Heart left ventricle (tissue), 13 donors: ENCODE data around the gene CHD2.

Experiments
- POLR2A ChIP-seq, 2 donors: fragments of 450-650 bp; IDR thresholded peaks; one replicate each; pipeline ENCODE4 v1.6.1; 2017; ENCODE audit warnings: antibody characterized with exemption in 2 of 2, mild to moderate bottlenecking in 2 of 2, moderate library complexity in 2 of 2
- TF ChIP-seq, protein P1 (sequence below), 12 donors: fragments of 200-600 bp; sonication (generic) in 4 of 12; IDR thresholded peaks; one replicate each; pipeline versions ENCODE4 v1.5.0 to v1.8.0; 2018 to 2022; ENCODE audit warnings: antibody characterized with exemption in 12 of 12, mild to moderate bottlenecking in 5 of 12
- donor health status: ischemic (EF 13 %, LVEDD 7.1; RV severe dilation, severe dysfunction).
- donor health status: DM: no; HTN: yes; CAD: no.
- donor health status: DM: no; HTN: no; CAD: no.
- donor health status: ischemic (EF 25% LVEDD 6.9; RV normal size, moderate dysfunction).
- donor health status: ischemic (EF 25% LVEDD 5.7; RV mildly dilated, moderate dysfunction).
- donor health status: ischemic (EF 35%, LVEDD 5.7; RV mildly dilated, moderate dysfunction).
- donor health status: nonischemic (EF 11% LVEDD 7.7; RV severe dilation, severe dysfunction).
- donor health status: DM: yes; HTN: yes; CAD: no.
- donor health status: PGD.
- donor health status: ischemic (EF 29% LVEDD 5.4; RV normal size, mild dysfunction).
- donor health status: nonischemic (EF 23%, LVEDD 6.1; RV moderate dilation, normal function).

DNA sequence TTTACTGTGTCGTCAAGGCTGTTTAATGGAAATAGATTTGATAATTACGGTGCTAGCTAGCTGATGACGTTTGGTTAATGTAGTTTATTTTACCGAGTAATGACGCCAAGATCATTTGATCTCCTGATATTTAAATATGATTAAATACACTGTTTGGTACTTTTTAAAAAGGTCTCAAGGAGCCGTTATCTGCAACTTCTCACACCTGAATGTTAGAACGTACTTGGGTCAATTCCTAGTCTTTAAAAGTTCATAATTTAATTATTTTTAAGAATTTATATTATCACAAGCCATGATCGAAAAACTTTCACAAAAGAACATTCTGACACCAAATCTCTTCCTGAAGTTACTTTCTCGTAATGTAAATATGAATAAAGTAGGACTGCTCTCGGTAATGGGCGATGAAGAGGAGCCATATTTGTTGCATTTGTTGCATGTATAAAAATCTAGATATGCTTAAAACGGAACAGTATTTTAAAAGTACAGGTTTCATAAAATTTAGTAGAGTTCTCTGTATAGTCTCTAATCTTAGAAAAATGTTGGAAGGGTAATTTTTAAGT is 16.2 kb upstream of the CHD2 start:
- TF ChIP-seq, protein P1, sequence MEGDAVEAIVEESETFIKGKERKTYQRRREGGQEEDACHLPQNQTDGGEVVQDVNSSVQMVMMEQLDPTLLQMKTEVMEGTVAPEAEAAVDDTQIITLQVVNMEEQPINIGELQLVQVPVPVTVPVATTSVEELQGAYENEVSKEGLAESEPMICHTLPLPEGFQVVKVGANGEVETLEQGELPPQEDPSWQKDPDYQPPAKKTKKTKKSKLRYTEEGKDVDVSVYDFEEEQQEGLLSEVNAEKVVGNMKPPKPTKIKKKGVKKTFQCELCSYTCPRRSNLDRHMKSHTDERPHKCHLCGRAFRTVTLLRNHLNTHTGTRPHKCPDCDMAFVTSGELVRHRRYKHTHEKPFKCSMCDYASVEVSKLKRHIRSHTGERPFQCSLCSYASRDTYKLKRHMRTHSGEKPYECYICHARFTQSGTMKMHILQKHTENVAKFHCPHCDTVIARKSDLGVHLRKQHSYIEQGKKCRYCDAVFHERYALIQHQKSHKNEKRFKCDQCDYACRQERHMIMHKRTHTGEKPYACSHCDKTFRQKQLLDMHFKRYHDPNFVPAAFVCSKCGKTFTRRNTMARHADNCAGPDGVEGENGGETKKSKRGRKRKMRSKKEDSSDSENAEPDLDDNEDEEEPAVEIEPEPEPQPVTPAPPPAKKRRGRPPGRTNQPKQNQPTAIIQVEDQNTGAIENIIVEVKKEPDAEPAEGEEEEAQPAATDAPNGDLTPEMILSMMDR (IDR thresholded peaks at IDR 0.05) = no peak
- TF ChIP-seq POLR2A (IDR thresholded peaks at IDR 0.05) = no peak
